Measurements from ENCODE around the gene CRABP2.

DNA sequence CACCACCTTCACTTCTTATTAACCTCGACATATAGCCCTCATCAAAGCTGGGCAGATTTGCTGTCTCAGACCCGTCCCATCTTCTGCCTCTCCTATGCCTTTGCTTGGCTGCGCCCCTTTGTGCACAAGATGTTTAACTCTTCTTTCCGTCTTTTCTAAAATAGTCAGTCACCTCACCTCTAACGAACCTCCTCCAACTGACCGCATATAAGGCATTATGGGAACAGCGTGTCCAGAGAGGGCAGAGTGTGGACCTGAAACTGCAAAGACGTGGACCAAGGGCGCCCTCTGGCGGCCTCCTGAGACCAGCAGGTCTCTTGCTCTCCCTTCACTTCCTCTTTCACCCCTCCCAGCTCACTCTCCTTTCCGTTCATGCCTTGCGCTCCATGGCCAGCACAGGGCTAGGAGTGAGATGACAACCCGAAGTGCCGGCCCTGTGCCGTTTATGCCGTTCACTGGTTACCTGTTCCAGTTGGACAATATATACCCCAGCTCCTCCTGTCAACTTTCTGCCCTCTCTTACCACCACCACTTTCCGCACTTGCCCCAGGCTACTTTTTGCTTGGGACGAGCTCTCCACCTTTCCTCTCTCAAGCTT is 20.4 kb upstream of the CRABP2 start:
- TF ChIP-seq, protein P1, sequence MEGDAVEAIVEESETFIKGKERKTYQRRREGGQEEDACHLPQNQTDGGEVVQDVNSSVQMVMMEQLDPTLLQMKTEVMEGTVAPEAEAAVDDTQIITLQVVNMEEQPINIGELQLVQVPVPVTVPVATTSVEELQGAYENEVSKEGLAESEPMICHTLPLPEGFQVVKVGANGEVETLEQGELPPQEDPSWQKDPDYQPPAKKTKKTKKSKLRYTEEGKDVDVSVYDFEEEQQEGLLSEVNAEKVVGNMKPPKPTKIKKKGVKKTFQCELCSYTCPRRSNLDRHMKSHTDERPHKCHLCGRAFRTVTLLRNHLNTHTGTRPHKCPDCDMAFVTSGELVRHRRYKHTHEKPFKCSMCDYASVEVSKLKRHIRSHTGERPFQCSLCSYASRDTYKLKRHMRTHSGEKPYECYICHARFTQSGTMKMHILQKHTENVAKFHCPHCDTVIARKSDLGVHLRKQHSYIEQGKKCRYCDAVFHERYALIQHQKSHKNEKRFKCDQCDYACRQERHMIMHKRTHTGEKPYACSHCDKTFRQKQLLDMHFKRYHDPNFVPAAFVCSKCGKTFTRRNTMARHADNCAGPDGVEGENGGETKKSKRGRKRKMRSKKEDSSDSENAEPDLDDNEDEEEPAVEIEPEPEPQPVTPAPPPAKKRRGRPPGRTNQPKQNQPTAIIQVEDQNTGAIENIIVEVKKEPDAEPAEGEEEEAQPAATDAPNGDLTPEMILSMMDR (IDR thresholded peaks at IDR 0.05; ENCODE audit: low read depth, low read length): peak; percentile 84
- peak; percentile 75 for TF ChIP-seq MAX (IDR thresholded peaks at IDR 0.05; ENCODE audit: low read depth, low read length)
- no peak for TF ChIP-seq POLR2A (IDR thresholded peaks at IDR 0.05; ENCODE audit: extremely low read depth, insufficient read length)
